Testis (tissue), 2 donors: ENCODE results near the gene FGFBP2.

Experiments
- CTCF ChIP-seq, 3 experiments: fragments of 450-650 bp in 2 of 3; fragments of 200-600 bp in 1 of 3; sonication (generic) in 1 of 3; IDR thresholded peaks; one replicate each; pipeline ENCODE4 v1.5.1; 2016 to 2019; ENCODE audit warnings: antibody characterized with exemption in 3 of 3, mild to moderate bottlenecking in 2 of 3, moderate library complexity in 1 of 3
- POLR2A ChIP-seq: fragments of 450-650 bp; IDR thresholded peaks from one replicate; pipeline ENCODE4 v1.6.1; 2017; ENCODE audit warnings: antibody characterized with exemption, mild to moderate bottlenecking, moderate library complexity

- TF ChIP-seq CTCF (IDR thresholded peaks at IDR 0.05) (no peak), POLR2A (no peak)
These were observed 44.6 kb upstream of the FGFBP2 start for GRCh38 chr4:16007471-16008095.
